ENCODE measurements around the gene MICAL2.

- TF ChIP-seq USF2 (IDR thresholded peaks at IDR 0.05) (no peak), RAD21 (conservative IDR thresholded peaks at IDR 0.05 in 1 of 2, IDR thresholded peaks at IDR 0.05 in 1 of 2) (peak; percentile 48 to 57), CTCF (IDR thresholded peaks at IDR 0.05) (peak; percentile 36; the same call in 2 of the 3 replicates), RNF2 (IDR thresholded peaks at IDR 0.05; ENCODE audit: borderline replicate concordance, low read depth) (no peak), NFE2L2 (conservative IDR thresholded peaks at IDR 0.05; ENCODE audit: low read length) (no peak), CBX2 (IDR thresholded peaks at IDR 0.05; ENCODE audit: borderline replicate concordance, low read depth) (no peak), SMC3 (IDR thresholded peaks at IDR 0.05) (peak; percentile 49; the same call in 2 of the 3 replicates), POLR2A (IDR thresholded peaks at IDR 0.05; ENCODE audit: low read length) (no peak), NR3C1 (IDR thresholded peaks at IDR 0.05) (no peak), EP300 (IDR thresholded peaks at IDR 0.05) (no peak; a peak in 1 of 5 replicates), MAFK (IDR thresholded peaks at IDR 0.05; ENCODE audit: partially characterized antibody) (no peak)
Measured at GRCh38 chr11:12159351-12160099, 49.1 kb downstream of the MICAL2 start.

All from A549 (cell line).